Neural crest cell (in vitro differentiated cells): Measurements from ENCODE around the gene SYCE3. TPM values are rescaled to one million over a fixed set of nuclear protein-coding genes. Genes with fewer than 3 reads are reported as not detected.

Experiments
- DNase-seq: peaks from one replicate; pipeline ENCODE4 v3.0.0; 2021; ENCODE audit warnings: low read depth, mixed read lengths, low spot score
- H3K27ac Mint-ChIP-seq: one replicate; pipeline ENCODE4 v1.8.0; 2021; ENCODE audit warnings: mild to moderate bottlenecking, mixed read lengths; ENCODE audit not compliant: unreplicated experiment
- H3K27me3 Mint-ChIP-seq: 2 replicates; pipeline ENCODE4 v1.8.0; 2021; ENCODE audit warnings: low read depth, mild to moderate bottlenecking, mixed read lengths
- H3K36me3 Mint-ChIP-seq: 2 replicates; pipeline ENCODE4 v1.8.0; 2021; ENCODE audit warnings: low read depth, mild to moderate bottlenecking, mixed read lengths
- H3K4me1 Mint-ChIP-seq: 2 replicates; pipeline ENCODE4 v1.8.0; 2021; ENCODE audit warnings: mixed read lengths
- H3K4me3 Mint-ChIP-seq: one replicate; pipeline ENCODE4 v1.8.0; 2021; ENCODE audit warnings: mild to moderate bottlenecking, mixed read lengths
- H3K9me3 Mint-ChIP-seq: 2 replicates; pipeline ENCODE4 v1.8.0; 2021; ENCODE audit warnings: mixed read lengths
- total RNA-seq: library from RNA; stranded (reverse); gene quantifications from 2 replicates; pipeline ENCODE4 v1.2.1, GENCODE V29; 2021
- TF ChIP-seq, protein P1 (sequence below): fragments of 200-600 bp; sonication (generic); conservative IDR thresholded peaks from 2 replicates; pipeline ENCODE4 v1.5.0; 2021; ENCODE audit warnings: antibody characterized with exemption, mild to moderate bottlenecking

SYCE3 gene
- total RNA-seq, 1 donor from 2014 or later, result not detected

GRCh38 chr22:50506611-50507420 lies 55.9 kb downstream of the SYCE3 start:
- DNase-seq, result no peak
- H3K4me3 Mint-ChIP-seq, result peak overlapping the region; percentile 95

DNA sequence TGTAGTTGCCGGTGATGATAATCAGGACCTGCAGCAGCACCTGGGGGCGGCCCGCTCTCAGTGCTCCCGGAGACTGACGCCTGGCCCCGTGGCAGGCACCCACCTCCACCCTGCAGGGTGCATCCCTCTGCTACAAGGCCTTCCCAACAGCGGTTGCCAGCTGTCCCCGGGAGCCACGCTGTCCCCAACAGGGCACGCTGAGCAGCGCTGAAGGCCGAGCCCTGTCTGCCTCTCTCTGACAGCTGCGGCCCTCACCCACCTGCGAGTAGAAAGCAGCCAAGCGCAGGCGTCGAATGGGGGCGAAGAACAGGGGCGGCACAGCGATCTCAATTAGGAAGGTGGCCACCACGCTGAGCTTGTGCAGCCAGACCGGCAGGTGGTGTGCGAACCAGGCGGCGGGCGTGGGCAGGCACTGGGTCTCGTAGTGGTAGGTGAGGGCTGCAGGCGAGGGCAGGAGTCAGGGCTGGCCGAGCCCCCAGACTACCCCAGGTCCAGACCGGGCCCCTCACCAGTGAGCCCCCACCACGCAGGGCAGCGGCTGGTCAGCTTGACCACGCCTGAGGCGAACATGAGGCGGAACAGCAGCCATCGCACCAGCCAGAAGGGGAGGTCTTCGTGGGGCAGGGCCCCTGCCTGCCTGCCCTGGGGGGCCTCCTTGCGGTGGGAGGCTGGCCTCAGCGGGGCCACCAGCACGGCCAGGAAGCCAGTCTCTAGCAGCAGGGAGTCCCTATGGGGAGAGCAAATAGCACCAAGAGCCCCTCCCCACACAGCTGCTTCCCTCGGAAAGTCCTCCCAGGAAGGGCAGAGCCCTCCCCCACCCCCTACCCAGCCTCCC lies 56.7 kb downstream of the SYCE3 start:
- no peaks in the 10 kb centered on the region for H3K9me3 Mint-ChIP-seq
- peak overlapping the region; percentile 95 for H3K4me3 Mint-ChIP-seq
- H3K27ac Mint-ChIP-seq, result no peak overlapping the region
- peaks cover 12% of the 10 kb centered on the region for H3K4me1 Mint-ChIP-seq
- DNase-seq, result no peak
- H3K27me3 Mint-ChIP-seq, result no peaks in the 10 kb centered on the region
- no peaks in the 10 kb centered on the region for H3K36me3 Mint-ChIP-seq
- TF ChIP-seq, protein P1, sequence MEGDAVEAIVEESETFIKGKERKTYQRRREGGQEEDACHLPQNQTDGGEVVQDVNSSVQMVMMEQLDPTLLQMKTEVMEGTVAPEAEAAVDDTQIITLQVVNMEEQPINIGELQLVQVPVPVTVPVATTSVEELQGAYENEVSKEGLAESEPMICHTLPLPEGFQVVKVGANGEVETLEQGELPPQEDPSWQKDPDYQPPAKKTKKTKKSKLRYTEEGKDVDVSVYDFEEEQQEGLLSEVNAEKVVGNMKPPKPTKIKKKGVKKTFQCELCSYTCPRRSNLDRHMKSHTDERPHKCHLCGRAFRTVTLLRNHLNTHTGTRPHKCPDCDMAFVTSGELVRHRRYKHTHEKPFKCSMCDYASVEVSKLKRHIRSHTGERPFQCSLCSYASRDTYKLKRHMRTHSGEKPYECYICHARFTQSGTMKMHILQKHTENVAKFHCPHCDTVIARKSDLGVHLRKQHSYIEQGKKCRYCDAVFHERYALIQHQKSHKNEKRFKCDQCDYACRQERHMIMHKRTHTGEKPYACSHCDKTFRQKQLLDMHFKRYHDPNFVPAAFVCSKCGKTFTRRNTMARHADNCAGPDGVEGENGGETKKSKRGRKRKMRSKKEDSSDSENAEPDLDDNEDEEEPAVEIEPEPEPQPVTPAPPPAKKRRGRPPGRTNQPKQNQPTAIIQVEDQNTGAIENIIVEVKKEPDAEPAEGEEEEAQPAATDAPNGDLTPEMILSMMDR, result no peak

More at GRCh38 chr22:50506611-50507420, 55.9 kb downstream of the SYCE3 start:
- TF ChIP-seq, protein P1, result no peak
- H3K4me1 Mint-ChIP-seq, result peaks cover 12% of the 10 kb centered on the region
- H3K36me3 Mint-ChIP-seq, result no peaks in the 10 kb centered on the region
- peak overlapping the region; percentile 71 for H3K27ac Mint-ChIP-seq
- H3K9me3 Mint-ChIP-seq, result no peaks in the 10 kb centered on the region
- no peaks in the 10 kb centered on the region for H3K27me3 Mint-ChIP-seq

GRCh38 chr22:50505276-50505775 lies 57.4 kb downstream of the SYCE3 start:
- Mint-ChIP-seq H3K36me3 (no peaks in the 10 kb centered on the region), H3K4me1 (peaks cover 16% of the 10 kb centered on the region), H3K27me3 (no peaks in the 10 kb centered on the region), H3K27ac (no peak overlapping the region), H3K4me3 (peak overlapping the region; percentile 59), H3K9me3 (no peaks in the 10 kb centered on the region)
- DNase-seq, result no peak
- TF ChIP-seq, protein P1, result no peak

GRCh38 chr22:50504369-50505211 lies 58.1 kb downstream of the SYCE3 start:
- no peak overlapping the region for H3K4me3 Mint-ChIP-seq
- H3K27ac Mint-ChIP-seq, result no peak overlapping the region
- TF ChIP-seq, protein P1, result no peak
- no peaks in the 10 kb centered on the region for H3K36me3 Mint-ChIP-seq
- peaks cover 14% of the 10 kb centered on the region for H3K4me1 Mint-ChIP-seq
- no peaks in the 10 kb centered on the region for H3K9me3 Mint-ChIP-seq
- no peak for DNase-seq
- H3K27me3 Mint-ChIP-seq, result no peaks in the 10 kb centered on the region
